Subcutaneous adipose tissue (tissue), 4 donors: ENCODE measurements around the gene SLC17A8. TPM values are rescaled to one million over a fixed set of nuclear protein-coding genes. Genes with fewer than 3 reads are reported as not detected.

Source experiments
- total RNA-seq, 4 donors: library from RNA; depleted of rRNA; stranded (reverse); fragments of >200 nt; gene quantifications; one replicate each; pipeline ENCODE4 v1.1.0, GENCODE V29; 2016
- TF ChIP-seq, protein P1 (sequence below): fragments of 450-650 bp; IDR thresholded peaks from one replicate; pipeline ENCODE4 v1.5.1; 2016; ENCODE audit warnings: low read depth, mild to moderate bottlenecking, control low read depth, antibody characterized with exemption, moderate library complexity

SLC17A8 gene
- under 1 TPM in 1 of 4 donors, not detected in 3; 0.17 TPM for total RNA-seq

DNA sequence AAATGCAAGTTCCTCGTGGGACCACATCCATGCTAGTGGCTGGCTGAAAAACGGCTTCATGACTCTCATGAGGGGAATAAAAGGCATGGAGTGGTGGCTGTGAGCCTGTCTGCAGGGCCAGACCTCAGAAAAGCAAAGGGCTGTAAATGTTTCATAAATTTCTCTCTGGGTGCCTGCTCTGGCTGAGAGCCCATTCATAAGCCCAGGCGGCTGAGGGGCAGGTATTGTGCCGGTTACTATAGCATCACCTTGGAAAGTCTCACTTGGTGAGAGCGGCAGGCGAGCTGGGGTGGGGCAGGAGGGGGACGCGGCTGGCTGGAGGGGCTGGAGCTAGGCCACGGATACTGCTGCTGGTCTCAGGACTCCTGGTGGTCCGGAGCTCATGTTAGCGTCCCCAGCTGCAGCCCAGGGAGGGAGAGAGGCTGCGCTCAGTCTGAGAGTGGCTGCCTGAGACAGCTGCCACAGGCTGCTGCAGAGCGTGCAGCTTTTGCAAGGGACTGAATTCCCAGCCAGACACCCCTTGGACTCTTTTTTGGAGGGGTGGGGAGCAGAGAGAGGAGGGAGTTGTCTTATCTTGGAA is at the start of gene SLC17A8:
Gene SLC17A8 (plus strand): TSS at position 431 of the 580 bp plus-strand sequence. CDS start 318 bp downstream, outside the sequence.
- TF ChIP-seq, protein P1, sequence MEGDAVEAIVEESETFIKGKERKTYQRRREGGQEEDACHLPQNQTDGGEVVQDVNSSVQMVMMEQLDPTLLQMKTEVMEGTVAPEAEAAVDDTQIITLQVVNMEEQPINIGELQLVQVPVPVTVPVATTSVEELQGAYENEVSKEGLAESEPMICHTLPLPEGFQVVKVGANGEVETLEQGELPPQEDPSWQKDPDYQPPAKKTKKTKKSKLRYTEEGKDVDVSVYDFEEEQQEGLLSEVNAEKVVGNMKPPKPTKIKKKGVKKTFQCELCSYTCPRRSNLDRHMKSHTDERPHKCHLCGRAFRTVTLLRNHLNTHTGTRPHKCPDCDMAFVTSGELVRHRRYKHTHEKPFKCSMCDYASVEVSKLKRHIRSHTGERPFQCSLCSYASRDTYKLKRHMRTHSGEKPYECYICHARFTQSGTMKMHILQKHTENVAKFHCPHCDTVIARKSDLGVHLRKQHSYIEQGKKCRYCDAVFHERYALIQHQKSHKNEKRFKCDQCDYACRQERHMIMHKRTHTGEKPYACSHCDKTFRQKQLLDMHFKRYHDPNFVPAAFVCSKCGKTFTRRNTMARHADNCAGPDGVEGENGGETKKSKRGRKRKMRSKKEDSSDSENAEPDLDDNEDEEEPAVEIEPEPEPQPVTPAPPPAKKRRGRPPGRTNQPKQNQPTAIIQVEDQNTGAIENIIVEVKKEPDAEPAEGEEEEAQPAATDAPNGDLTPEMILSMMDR: no peak

DNA sequence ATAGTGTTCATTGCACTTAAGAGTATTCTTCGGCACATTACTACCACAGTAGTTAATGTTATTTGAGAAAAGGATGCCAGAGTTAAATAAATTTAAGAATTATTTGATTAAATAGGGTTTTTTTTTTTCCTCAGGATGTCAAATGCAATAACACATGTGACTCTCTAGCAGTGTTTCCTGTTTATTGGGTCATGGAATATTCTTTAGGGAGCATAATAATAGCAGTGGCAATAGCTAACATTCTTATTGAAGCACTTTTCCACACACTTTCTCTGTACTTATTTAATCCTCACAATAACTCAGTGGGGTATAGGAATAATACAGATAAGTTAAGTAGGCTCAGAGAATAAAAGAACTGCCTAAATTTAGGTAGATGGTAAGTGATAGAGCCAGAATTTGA is 45.6 kb upstream of the SLC17A8 start:
- TF ChIP-seq, protein P1: no peak

DNA sequence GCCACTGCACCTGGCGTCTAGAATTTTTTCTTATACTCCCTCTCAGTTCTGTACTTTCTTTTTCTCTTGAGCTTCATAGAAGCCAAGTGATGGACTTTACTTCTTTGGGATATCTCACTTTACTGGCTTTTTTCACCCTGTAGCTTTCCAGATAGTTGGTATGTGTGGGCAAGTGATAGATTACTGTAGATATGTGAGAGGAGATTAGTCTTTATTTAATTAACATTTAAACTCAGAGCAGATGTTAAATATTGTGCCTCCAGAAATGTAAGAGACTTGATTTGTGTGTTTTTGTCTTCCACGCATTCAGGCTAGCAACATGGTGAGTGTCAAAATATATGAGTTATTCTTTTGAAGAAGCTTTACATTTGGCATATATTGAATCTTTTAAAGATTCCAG is 39.5 kb upstream of the SLC17A8 start:
- TF ChIP-seq, protein P1: no peak

DNA sequence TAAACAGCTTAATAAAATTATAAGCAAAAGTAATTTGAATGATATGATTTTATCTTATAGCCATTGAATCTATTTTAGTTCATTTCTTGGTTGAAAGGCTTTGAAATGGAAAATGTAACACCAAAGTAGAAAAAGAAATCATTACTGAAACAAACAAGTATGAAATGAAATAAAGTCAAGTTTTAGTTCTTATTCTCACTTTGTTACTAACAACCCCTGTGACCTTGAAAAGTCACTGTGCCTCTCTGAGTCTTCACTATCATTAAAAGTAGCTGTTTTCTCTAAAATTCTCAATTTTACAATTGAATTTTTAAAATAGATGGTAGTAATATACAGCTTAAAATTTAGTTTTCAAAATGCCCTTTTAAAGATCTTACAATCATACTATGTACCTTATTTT is 32.4 kb upstream of the SLC17A8 start:
- TF ChIP-seq, protein P1: no peak

DNA sequence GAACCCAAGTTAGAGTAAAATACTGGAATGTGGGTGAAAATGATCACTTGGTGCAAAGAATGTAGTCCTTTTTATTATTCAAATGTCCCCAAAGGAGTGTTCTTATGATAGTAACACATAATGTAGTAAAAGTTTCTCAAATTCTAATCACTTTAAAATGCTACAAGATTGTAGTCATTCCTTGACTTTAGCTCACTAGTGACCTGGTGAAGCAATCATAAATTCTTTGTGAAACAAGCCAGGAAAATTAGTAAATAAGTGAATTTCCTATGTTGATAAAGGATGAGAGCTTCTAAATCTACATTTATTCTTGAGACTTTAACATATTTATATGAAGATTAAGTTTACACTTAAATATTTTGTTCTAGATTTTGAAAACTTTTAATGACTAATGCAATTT is 30.7 kb upstream of the SLC17A8 start:
- TF ChIP-seq, protein P1: no peak

DNA sequence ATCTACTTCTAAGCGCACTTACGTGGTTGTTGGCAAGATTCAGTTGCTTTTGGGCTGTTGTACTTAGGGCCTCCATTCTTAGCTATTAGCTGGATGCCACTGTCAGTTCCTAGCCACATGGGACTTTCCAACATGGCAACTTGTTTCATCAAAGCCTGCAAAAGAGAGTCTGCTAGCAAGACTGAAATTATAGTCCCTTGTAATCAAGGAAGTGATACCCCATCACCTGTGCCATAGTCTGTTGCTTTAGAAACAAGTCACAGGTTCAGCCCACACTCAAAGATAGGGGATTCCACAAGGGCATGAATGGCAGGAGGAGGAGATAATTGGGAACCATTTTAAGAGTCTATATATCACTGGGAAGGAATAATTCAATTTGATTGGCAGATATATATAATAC is 27.1 kb upstream of the SLC17A8 start:
- TF ChIP-seq, protein P1: no peak

DNA sequence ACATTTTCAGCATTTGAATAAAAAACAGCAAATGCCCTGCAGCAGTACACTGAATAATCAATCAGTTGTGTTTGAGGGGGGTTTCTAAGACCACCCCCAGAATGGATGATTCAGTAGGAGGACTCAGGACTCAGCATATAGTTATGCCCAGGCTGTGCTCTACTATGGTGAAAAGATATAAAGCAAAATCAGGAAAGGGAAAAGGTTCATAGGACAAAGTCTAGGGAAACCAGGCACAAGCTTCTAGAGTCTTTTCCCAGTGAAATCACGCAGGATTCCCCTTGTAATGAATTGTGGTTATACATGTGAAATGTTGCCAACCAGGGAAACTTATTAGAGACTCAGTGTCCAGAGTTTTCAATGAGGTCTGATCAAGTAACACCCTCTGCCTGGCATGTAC is 25.0 kb upstream of the SLC17A8 start:
- TF ChIP-seq, protein P1: no peak
